Osteoblast (primary cell): ENCODE measurements around the gene CRY2. TPM values are rescaled to one million over a fixed set of nuclear protein-coding genes. Genes with fewer than 3 reads are reported as not detected.
"Not testable (repeated sequence)": the region's sequence is repeated elsewhere in the genome, so short reads cannot be mapped to it uniquely, and the experiment has no call there.

Experiments
- DNase-seq: peaks from one replicate; pipeline ENCODE4 v3.0.0; 2011; ENCODE audit warnings: low spot score, mixed read lengths; ENCODE audit not compliant: insufficient read length; ENCODE audit errors: missing footprints
- H2AFZ ChIP-seq: 2 replicates; pipeline ENCODE4 v1.6.0; 2011; ENCODE audit warnings: mild to moderate bottlenecking, low read length
- H3K27ac ChIP-seq: 2 replicates; pipeline ENCODE4 v1.5.1; 2011; ENCODE audit warnings: mild to moderate bottlenecking, low read depth, low read length, moderate library complexity
- H3K27me3 ChIP-seq: 2 replicates; pipeline ENCODE4 v1.6.0; 2012; ENCODE audit warnings: mild to moderate bottlenecking, control low read depth, inconsistent platforms, low read length, moderate library complexity; ENCODE audit not compliant: insufficient read depth
- H3K36me3 ChIP-seq: 2 replicates; pipeline ENCODE4 v1.5.1; 2011; ENCODE audit warnings: mild to moderate bottlenecking, low read length, control low read depth, moderate library complexity; ENCODE audit not compliant: insufficient read depth
- H3K4me1 ChIP-seq: 2 replicates; pipeline ENCODE4 v1.5.1; 2011; ENCODE audit warnings: mild to moderate bottlenecking, low read length, control low read depth, moderate library complexity; ENCODE audit not compliant: insufficient read depth
- H3K4me2 ChIP-seq: 2 replicates; pipeline ENCODE4 v1.6.0; 2011; ENCODE audit warnings: mild to moderate bottlenecking, low read length; ENCODE audit not compliant: insufficient read depth
- H3K4me3 ChIP-seq: fragments of 200-600 bp; sonication (generic); 3 replicates; pipeline ENCODE4 v1.5.1; 2012; ENCODE audit warnings: mild to moderate bottlenecking, low read length, inconsistent platforms; ENCODE audit not compliant: insufficient read depth
- H3K79me2 ChIP-seq: 2 replicates; pipeline ENCODE4 v1.6.0; 2012; ENCODE audit warnings: mild to moderate bottlenecking, low read length, control low read depth, inconsistent platforms; ENCODE audit not compliant: insufficient read depth
- H3K9me3 ChIP-seq: 2 replicates; pipeline ENCODE4 v1.5.1; 2011; ENCODE audit warnings: low read depth, low read length, control low read depth
- H4K20me1 ChIP-seq: 2 replicates; pipeline ENCODE4 v1.6.0; 2012; ENCODE audit warnings: mild to moderate bottlenecking, low read length, control low read depth; ENCODE audit not compliant: insufficient read depth
- CTCF ChIP-seq: IDR thresholded peaks from 2 replicates; pipeline ENCODE4 v1.5.1; 2011; ENCODE audit warnings: mild to moderate bottlenecking, low read depth, low read length, moderate library complexity; ENCODE audit errors: extremely low read depth
- total RNA-seq: library from RNA; depleted of rRNA; stranded (reverse); fragments of >200 nt; gene quantifications from 2 replicates; pipeline ENCODE4 v1.2.3, GENCODE V29; 2012

Gene CRY2
- total RNA-seq, 1 donor: 21.0 TPM

GRCh38 chr11:45904309-45904915, 57.1 kb downstream of the CRY2 start:
- Histone ChIP-seq H2AFZ (no peak overlapping the region), H3K4me3 (no peak overlapping the region), H3K27me3 (no peaks in the 10 kb centered on the region), H3K27ac (no peak overlapping the region), H3K9me3 (no peaks in the 10 kb centered on the region), H3K4me2 (no peak overlapping the region), H4K20me1 (peaks cover 10% of the 10 kb centered on the region), H3K36me3 (peaks cover 3% of the 10 kb centered on the region), H3K4me1 (peaks cover 8% of the 10 kb centered on the region), H3K79me2 (no peaks in the 10 kb centered on the region)
- DNase-seq: no peak
- TF ChIP-seq CTCF: no peak

- H3K4me1 ChIP-seq: peaks cover 7% of the 10 kb centered on the region
- H4K20me1 ChIP-seq: peaks cover 10% of the 10 kb centered on the region
- no peak overlapping the region for H3K27ac ChIP-seq
- H3K9me3 ChIP-seq: no peaks in the 10 kb centered on the region
- peaks cover 3% of the 10 kb centered on the region for H3K36me3 ChIP-seq
- H3K4me3 ChIP-seq: no peak overlapping the region
- no peak for DNase-seq
- no peaks in the 10 kb centered on the region for H3K27me3 ChIP-seq
- TF ChIP-seq CTCF: no peak
- H3K79me2 ChIP-seq: no peaks in the 10 kb centered on the region
- H3K4me2 ChIP-seq: no peak overlapping the region
- no peak overlapping the region for H2AFZ ChIP-seq
Measured at GRCh38 chr11:45905095-45905494, 57.8 kb downstream of the CRY2 start.

- H3K4me1 ChIP-seq, H3K4me3 ChIP-seq, H3K27me3 ChIP-seq, H3K79me2 ChIP-seq, DNase-seq, H3K36me3 ChIP-seq, H3K9me3 ChIP-seq, H2AFZ ChIP-seq, H3K27ac ChIP-seq, H3K4me2 ChIP-seq: not testable (repeated sequence)
- H4K20me1 ChIP-seq: peaks cover 10% of the 10 kb centered on the region
Measured at GRCh38 chr11:45905576-45905975, 58.3 kb downstream of the CRY2 start.

GRCh38 chr11:45906096-45906682, 58.9 kb downstream of the CRY2 start:
- H4K20me1 ChIP-seq: peaks cover 12% of the 10 kb centered on the region
- H3K9me3 ChIP-seq: no peaks in the 10 kb centered on the region
- H3K4me3 ChIP-seq: no peak overlapping the region
- no peaks in the 10 kb centered on the region for H3K79me2 ChIP-seq
- no peak overlapping the region for H3K27ac ChIP-seq
- no peak overlapping the region for H2AFZ ChIP-seq
- no peak for DNase-seq
- no peaks in the 10 kb centered on the region for H3K27me3 ChIP-seq
- peaks cover 5% of the 10 kb centered on the region for H3K36me3 ChIP-seq
- H3K4me2 ChIP-seq: no peak overlapping the region
- no peaks in the 10 kb centered on the region for H3K4me1 ChIP-seq
- no peak for TF ChIP-seq CTCF
